GM12874 (cell line): ENCODE data around the gene FBXO21.

Experiments used
- TF ChIP-seq, protein P1 (sequence below): IDR thresholded peaks from 2 replicates; pipeline ENCODE4 v1.5.1; 2011; ENCODE audit warnings: low read depth, mild to moderate bottlenecking, control low read depth, low read length, moderate library complexity; ENCODE audit not compliant: insufficient read depth

Gene FBXO21

DNA sequence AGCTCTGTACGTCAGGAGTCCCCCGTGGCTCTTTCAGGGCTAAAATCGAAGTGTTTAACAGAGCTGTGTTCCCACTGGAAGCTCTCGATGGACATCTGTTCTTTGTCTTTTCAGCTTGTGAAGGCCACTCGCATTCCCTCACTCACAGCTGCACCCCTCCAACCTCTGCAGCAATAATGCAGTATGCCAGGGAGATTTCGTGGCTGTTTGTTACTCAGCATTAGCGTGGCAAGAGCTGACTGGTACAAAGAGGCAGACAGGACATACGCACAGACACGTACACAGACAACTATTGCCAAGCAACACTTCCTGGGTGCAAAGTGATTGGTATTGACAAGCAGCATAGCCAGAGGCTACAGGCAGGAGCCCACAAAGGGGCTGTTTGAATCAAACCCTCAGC is 11.8 kb upstream of the FBXO21 start:
- TF ChIP-seq, protein P1, sequence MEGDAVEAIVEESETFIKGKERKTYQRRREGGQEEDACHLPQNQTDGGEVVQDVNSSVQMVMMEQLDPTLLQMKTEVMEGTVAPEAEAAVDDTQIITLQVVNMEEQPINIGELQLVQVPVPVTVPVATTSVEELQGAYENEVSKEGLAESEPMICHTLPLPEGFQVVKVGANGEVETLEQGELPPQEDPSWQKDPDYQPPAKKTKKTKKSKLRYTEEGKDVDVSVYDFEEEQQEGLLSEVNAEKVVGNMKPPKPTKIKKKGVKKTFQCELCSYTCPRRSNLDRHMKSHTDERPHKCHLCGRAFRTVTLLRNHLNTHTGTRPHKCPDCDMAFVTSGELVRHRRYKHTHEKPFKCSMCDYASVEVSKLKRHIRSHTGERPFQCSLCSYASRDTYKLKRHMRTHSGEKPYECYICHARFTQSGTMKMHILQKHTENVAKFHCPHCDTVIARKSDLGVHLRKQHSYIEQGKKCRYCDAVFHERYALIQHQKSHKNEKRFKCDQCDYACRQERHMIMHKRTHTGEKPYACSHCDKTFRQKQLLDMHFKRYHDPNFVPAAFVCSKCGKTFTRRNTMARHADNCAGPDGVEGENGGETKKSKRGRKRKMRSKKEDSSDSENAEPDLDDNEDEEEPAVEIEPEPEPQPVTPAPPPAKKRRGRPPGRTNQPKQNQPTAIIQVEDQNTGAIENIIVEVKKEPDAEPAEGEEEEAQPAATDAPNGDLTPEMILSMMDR = no peak

DNA sequence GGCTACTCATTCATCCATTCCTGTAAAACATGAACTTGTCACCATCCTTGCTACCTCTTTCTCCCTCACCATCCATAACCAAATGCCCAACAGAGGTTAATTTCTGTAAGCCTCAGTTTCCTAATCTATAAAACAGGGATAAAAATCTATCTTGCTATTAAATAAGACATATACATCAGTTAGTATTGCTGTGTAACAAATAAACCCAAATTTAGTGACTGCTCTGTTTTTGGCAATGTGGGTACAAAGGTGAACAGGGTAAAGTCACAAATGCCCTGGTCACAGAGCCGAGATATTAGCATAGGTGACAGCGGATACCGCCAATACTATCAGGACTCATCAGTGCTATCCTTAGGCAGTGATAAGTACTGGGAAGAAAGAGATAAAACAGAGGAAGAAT is 3.6 kb upstream of the FBXO21 start:
- TF ChIP-seq, protein P1 = no peak

DNA sequence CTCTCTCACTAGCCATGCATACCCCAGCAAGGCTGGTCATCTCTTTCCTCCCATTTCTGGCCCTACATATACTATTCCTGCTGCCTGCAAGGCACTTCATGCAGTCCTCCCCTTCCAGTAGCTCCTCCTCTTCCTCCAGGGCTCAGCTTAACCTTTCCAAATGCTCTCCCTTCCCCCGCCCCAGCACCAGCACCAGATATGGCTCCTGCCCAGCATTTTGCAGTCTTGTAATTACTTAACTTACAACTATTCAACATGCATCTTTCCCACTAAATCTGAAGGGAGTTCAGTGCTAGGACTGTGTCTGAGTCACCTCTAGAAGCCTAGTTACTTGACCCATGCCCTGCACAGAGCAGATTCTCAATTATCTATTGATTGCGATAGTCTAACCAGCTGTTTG is 1.8 kb upstream of the FBXO21 start:
- TF ChIP-seq, protein P1 = no peak

DNA sequence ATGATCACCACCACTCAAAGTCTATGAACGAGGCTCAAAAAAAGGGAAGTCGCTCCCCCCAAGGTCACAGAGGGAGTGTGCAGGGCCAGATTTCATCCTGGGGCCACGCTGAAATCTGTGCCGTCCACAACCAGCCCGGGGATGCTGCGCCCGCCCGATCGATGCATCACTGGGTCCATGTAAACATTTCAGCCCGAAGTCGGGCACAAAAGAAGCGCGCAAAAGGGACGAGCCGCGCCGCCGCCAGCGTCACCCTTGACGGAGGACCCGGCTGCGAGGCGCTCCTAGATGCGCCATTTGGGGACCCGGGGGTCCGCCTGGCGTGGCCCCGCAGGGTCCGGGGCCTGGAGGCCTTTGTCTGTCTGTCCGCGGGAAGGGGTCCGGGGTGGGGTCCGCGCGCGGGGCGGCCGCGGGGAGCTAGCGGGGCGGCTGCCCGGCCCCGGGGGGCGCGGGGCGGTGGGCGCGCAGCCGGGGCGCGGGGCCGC is 503 bp downstream of the FBXO21 start:
- TF ChIP-seq, protein P1 = no peak

DNA sequence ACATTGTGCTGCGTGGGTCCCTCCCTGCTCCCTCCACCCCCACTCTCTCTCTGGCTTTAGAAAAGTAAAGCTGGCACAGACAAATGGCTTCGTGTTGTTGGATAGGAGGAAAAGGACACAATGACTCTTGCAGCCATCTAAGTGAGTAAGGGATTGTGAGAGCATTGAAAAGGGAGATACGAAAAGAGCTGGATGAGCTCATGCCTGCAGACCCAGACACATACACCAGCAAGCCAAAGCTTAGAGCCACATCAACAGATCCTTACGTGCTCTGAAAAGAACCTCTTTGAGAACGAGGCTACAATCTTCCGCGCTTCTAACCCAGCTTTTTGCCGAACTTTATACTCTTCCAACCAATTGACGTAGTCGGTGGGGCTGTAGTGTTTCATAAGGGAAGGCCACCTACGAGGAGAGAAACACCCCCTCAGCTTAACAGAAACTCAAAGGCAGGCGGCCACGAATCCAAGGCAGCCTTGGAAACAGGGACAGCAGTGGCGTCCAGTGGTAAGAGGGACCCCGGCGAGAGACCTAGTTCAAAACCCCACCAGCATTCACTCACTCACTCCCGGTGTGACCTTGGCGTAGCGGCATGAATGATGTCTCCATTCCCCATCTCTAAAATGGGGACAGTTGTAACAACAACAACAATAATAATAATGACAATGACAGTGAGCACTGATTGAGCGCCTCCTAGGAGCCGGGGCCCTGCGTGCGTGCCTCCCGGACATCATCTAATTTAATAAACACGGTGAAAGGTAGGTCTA is 1.1 kb downstream of the FBXO21 start:
- TF ChIP-seq, protein P1 = no peak

DNA sequence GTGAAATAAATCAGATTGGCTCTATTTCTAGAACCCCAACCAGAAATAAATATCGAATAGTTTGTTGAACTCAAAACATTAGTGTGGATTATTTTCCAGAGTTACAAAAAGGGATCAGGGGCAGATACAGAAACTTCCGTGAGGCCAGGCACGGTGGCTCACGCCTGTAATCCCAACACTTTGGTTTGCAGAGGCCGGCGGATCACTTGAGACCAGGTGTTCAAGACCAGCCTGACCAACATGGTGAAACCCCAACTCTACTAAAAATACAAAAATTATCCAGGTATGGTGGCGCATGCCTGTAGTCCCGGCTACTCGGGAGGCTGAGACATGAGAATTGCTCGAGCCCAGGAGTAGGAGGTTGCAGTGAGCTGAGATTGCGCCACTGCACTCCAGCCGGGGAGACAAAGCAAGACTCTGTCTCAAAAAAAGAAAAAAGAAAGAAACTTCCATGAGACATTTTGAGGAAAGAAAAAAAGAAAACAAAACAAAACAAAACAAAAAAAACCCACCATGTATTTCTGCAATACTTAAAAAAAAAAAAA is 2.1 kb downstream of the FBXO21 start:
- TF ChIP-seq, protein P1 = no peak

DNA sequence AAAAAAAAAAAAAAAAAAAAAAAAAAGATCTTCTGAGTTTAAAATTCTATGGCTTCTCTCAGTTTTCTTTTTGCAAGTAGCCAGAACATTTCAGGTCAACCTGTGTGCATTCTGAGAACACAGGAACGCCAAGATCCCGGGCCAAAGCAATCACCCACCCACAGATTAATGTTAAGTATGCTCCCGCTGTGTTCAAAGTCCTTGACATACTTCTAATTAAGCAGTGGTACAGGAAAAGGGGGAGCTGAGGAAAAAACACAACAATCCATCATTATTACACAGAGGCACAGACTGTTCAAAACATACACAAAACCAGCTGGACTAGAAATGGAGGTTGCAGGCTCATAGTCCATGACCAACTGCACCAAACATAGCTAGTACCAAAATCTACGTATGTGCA is 2.8 kb downstream of the FBXO21 start:
- TF ChIP-seq, protein P1 = no peak
